Tibial nerve (tissue), 4 donors: ENCODE data around the gene MIPEP. TPM values are rescaled to one million over a fixed set of nuclear protein-coding genes. Genes with fewer than 3 reads are reported as not detected.

Experiments
- DNase-seq, 2 donors: peaks; one replicate each; pipeline ENCODE4 v3.0.0-alpha.2; 2019; ENCODE audit warnings: low spot score in 2 of 2
- H3K27ac ChIP-seq, 4 donors: fragments of 200-600 bp; sonication (generic) in 3 of 4; one replicate each; pipeline ENCODE4 v1.5.1; 2017 to 2019; ENCODE audit warnings: mild to moderate bottlenecking in 1 of 4
- H3K27me3 ChIP-seq, 2 donors: fragments of 200-600 bp; sonication (generic) in 1 of 2; one replicate each; pipeline versions ENCODE4 v1.5.1 to v1.6.0; 2017 to 2019
- H3K36me3 ChIP-seq, 3 donors: fragments of 200-600 bp; sonication (generic); one replicate each; pipeline ENCODE4 v1.5.1; 2018 to 2019
- H3K4me1 ChIP-seq, 4 donors: fragments of 200-600 bp; sonication (generic) in 3 of 4; one replicate each; pipeline ENCODE4 v1.5.1; 2017 to 2019
- H3K4me3 ChIP-seq, 4 donors: fragments of 200-600 bp; sonication (generic) in 3 of 4; one replicate each; pipeline ENCODE4 v1.5.1; 2017 to 2019; ENCODE audit warnings: mild to moderate bottlenecking in 1 of 4, moderate library complexity in 1 of 4
- H3K9me3 ChIP-seq, 4 donors: fragments of 200-600 bp; sonication (generic) in 3 of 4; one replicate each; pipeline ENCODE4 v1.5.1; 2017 to 2019
- EP300 ChIP-seq, 2 donors: sonication (generic); formaldehyde crosslinking; IDR thresholded peaks; one replicate each; pipeline ENCODE4 v1.6.1; 2017; ENCODE audit warnings: antibody characterized with exemption in 2 of 2, mild to moderate bottlenecking in 1 of 2
- POLR2A ChIP-seq, 2 donors: fragments of 450-650 bp; IDR thresholded peaks; one replicate each; pipeline ENCODE4 v1.6.1; 2017; ENCODE audit warnings: antibody characterized with exemption in 2 of 2, mild to moderate bottlenecking in 2 of 2, moderate library complexity in 2 of 2
- WGBS, 2 donors: methylation state at CpG; one replicate each; pipeline ENCODE4 v1.1.5; 2018; 5-methylcytosine and 5-hydroxymethylcytosine counted together
- total RNA-seq, 4 donors: library from RNA; depleted of rRNA; stranded (reverse); fragments of >200 nt; gene quantifications; one replicate each; pipeline ENCODE4 v1.1.0, GENCODE V29; 2016
- TF ChIP-seq, protein P1 (sequence below), 5 experiments: fragments of 200-600 bp in 3 of 5; fragments of 450-650 bp in 2 of 5; sonication (generic) in 3 of 5; IDR thresholded peaks; one replicate each; pipeline ENCODE4 v1.5.1; 2016 to 2019; ENCODE audit warnings: antibody characterized with exemption in 5 of 5, mild to moderate bottlenecking in 3 of 5, moderate library complexity in 2 of 5

Gene MIPEP
- total RNA-seq, 4 donors from 2014 or later = 8.4 to 25.8 (median 16.4) TPM

DNA sequence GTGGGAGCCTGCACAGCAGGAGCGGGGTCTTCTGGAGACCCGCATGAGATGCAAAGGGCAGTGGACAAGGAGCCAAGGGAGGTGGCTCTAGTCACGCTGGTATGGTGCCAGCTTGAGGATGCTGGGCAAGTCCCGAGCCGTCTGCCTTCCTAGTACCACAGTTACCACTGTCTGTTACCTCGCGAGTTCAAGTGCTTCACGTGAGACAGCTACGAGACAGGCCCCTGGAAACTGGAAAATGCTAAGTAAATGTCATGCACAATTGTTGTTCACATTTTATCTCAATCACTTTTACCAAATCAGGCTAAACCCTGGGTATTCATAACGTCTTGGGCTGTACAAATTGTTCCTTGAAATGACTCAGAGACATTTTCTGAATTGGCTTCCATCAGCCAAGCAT is 163.3 kb downstream of the MIPEP start:
- no peak for DNase-seq
- no peaks in the 10 kb centered on the region for H3K27me3 ChIP-seq
- no peaks in the 10 kb centered on the region for H3K9me3 ChIP-seq
- peaks cover 0 to 25% (median 0%) of the 10 kb centered on the region in 3 donors for H3K36me3 ChIP-seq
- peak overlapping the region in 2 of 4 donors; percentile 66 to 74 for H3K27ac ChIP-seq
- 69 to 82% methylated on average over 10 of the region's 10 CpGs for WGBS, 2 donors
- no peak overlapping the region for H3K4me3 ChIP-seq
- H3K4me1 ChIP-seq = peaks cover 0 to 32% (median 9%) of the 10 kb centered on the region in 4 donors
- TF ChIP-seq POLR2A (IDR thresholded peaks at IDR 0.05) (no peak), EP300 (IDR thresholded peaks at IDR 0.05) (peak in 1 of 2 donors; percentile 65)
- TF ChIP-seq, protein P1, sequence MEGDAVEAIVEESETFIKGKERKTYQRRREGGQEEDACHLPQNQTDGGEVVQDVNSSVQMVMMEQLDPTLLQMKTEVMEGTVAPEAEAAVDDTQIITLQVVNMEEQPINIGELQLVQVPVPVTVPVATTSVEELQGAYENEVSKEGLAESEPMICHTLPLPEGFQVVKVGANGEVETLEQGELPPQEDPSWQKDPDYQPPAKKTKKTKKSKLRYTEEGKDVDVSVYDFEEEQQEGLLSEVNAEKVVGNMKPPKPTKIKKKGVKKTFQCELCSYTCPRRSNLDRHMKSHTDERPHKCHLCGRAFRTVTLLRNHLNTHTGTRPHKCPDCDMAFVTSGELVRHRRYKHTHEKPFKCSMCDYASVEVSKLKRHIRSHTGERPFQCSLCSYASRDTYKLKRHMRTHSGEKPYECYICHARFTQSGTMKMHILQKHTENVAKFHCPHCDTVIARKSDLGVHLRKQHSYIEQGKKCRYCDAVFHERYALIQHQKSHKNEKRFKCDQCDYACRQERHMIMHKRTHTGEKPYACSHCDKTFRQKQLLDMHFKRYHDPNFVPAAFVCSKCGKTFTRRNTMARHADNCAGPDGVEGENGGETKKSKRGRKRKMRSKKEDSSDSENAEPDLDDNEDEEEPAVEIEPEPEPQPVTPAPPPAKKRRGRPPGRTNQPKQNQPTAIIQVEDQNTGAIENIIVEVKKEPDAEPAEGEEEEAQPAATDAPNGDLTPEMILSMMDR (IDR thresholded peaks at IDR 0.05) = no peak

DNA sequence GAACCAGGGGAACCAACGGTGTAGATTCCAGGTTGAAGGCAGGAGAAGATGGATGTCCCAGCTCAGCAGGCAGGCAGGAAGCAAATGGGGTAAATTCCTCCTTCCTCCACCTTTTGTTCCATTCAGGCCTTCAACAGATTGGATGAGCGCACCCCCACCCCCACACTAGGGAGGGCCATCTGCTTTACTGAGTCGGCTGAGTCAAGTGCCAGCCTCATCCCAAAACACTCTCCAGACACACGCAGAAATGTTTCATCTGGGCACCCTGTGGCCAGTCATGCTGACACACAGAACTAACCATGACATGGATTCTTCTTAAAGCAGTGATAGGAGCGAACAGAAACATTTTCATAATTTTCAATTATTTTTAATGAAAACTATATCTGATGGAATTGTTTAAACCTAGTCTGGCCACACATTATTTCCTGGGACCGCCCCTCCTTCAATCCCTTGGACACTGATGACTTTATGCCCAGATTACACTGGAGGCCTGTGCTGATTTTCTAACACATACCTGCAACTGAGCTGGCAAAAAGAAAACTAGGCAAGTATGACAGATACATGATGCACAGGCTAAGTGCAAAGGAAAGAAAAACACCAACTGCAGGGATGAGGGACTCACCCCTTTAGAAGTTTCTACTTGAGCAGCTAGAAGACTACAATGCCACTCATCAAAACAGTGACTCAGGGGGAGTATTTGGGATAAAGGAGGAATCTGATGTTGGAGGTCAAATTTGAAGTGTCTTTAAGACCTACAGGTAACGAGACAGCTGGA is 164.8 kb downstream of the MIPEP start:
- 89 to 93% methylated on average over 7 of the region's 7 CpGs for WGBS, 2 donors
- no peaks in the 10 kb centered on the region for H3K27me3 ChIP-seq
- TF ChIP-seq POLR2A (IDR thresholded peaks at IDR 0.05) (no peak), EP300 (IDR thresholded peaks at IDR 0.05) (no peak)
- TF ChIP-seq, protein P1 (IDR thresholded peaks at IDR 0.05) = no peak
- H3K9me3 ChIP-seq = no peaks in the 10 kb centered on the region
- peak overlapping the region in 1 of 4 donors; percentile 68 for H3K27ac ChIP-seq
- DNase-seq = no peak
- peaks cover 0 to 32% (median 9%) of the 10 kb centered on the region in 4 donors for H3K4me1 ChIP-seq
- peaks cover 0 to 16% (median 0%) of the 10 kb centered on the region in 3 donors for H3K36me3 ChIP-seq
- H3K4me3 ChIP-seq = no peak overlapping the region

GRCh38 chr13:23723471-23723870 is 165.7 kb downstream of the MIPEP start:
- no peaks in the 10 kb centered on the region for H3K9me3 ChIP-seq
- no peak overlapping the region for H3K4me3 ChIP-seq
- H3K27ac ChIP-seq = peak overlapping the region in 1 of 4 donors; percentile 68
- no peaks in the 10 kb centered on the region for H3K27me3 ChIP-seq
- TF ChIP-seq EP300 (IDR thresholded peaks at IDR 0.05) = no peak
- no peak for TF ChIP-seq POLR2A (IDR thresholded peaks at IDR 0.05)
- TF ChIP-seq, protein P1 (IDR thresholded peaks at IDR 0.05) = no peak
- peaks cover 0 to 7% (median 0%) of the 10 kb centered on the region in 3 donors for H3K36me3 ChIP-seq
- H3K4me1 ChIP-seq = peaks cover 0 to 32% (median 9%) of the 10 kb centered on the region in 4 donors
- WGBS, 2 donors = 0 to 13% methylated on average over 1 of the region's 1 CpG
- DNase-seq = no peak

DNA sequence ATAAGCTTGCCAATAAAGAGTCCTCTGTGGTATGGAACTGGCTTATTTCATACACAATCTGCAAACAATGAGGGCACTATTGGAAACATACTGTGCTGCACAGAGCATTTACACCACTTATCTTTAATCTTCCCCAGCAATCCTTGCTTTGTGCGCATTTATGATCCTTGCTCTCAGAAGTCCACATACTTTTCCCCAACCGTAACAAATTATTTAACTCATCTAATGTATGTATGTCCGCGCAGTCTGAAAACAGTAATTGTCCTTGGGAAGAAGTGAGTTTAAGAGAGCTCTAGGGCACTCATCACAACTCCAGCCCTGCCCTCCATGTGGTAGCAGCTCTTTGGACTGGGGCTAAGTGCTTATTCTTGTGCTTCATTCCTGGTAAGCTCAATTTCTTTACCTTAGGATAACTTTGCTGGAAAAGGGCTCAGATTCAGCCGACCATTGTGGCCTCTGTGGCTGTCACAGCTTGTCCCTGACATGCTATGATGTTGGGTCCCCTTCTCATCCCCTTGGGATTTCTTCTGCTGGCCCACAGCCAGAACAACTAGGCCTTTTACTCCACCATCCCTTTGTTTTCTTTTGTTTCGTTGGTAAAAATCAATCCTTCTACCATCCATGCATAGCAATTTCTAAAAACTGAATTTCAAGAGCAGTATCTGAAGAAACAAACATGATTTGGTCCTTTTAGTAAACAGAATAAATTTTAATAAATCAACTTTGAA is 166.3 kb downstream of the MIPEP start:
- no peak for DNase-seq
- Histone ChIP-seq H3K27ac (peak overlapping the region in 1 of 4 donors; percentile 68), H3K9me3 (no peaks in the 10 kb centered on the region), H3K36me3 (peaks cover 0 to 1% (median 0%) of the 10 kb centered on the region in 3 donors), H3K27me3 (no peaks in the 10 kb centered on the region), H3K4me1 (peaks cover 0 to 32% (median 9%) of the 10 kb centered on the region in 4 donors), H3K4me3 (no peak overlapping the region)
- TF ChIP-seq, protein P1 (IDR thresholded peaks at IDR 0.05) = no peak
- TF ChIP-seq EP300 (IDR thresholded peaks at IDR 0.05) (no peak), POLR2A (IDR thresholded peaks at IDR 0.05) (no peak)
- WGBS, 2 donors = 51 to 64% methylated on average over 6 of the region's 6 CpGs

- TF ChIP-seq POLR2A (IDR thresholded peaks at IDR 0.05) (no peak), EP300 (IDR thresholded peaks at IDR 0.05) (no peak)
- TF ChIP-seq, protein P1 (IDR thresholded peaks at IDR 0.05) = no peak
- H3K9me3 ChIP-seq = no peaks in the 10 kb centered on the region
- no peak for DNase-seq
- H3K27me3 ChIP-seq = no peaks in the 10 kb centered on the region
- no peak overlapping the region for H3K27ac ChIP-seq
- 65 to 71% methylated on average over 2 of the region's 2 CpGs for WGBS, 2 donors
- H3K36me3 ChIP-seq = no peaks in the 10 kb centered on the region
- peaks cover 0 to 17% (median 7%) of the 10 kb centered on the region in 4 donors for H3K4me1 ChIP-seq
- H3K4me3 ChIP-seq = no peak overlapping the region
Measured at GRCh38 chr13:23718996-23719395, 170.2 kb downstream of the MIPEP start.
